NCI-H2081 (cell line): ENCODE measurements around the gene DYNLT1.
"Not testable (repeated sequence)": the region's sequence is repeated elsewhere in the genome, so short reads cannot be mapped to it uniquely, and the experiment has no call there.

Experiments
- DNase-seq, 2 experiments: peaks; one replicate each; lab custom pipeline; 2025; lab: John Stamatoyannopoulos, UW

Gene DYNLT1

GRCh38 chr6:158663625-158664165, 19.2 kb upstream of the DYNLT1 start:
- DNase-seq: peak in 1 of 2 experiments; percentile 62

GRCh38 chr6:158662954-158663624, 18.5 kb upstream of the DYNLT1 start:
- peak; percentile 70 to 92 for DNase-seq

GRCh38 chr6:158662607-158662953, 18.0 kb upstream of the DYNLT1 start:
- no peak for DNase-seq

DNA sequence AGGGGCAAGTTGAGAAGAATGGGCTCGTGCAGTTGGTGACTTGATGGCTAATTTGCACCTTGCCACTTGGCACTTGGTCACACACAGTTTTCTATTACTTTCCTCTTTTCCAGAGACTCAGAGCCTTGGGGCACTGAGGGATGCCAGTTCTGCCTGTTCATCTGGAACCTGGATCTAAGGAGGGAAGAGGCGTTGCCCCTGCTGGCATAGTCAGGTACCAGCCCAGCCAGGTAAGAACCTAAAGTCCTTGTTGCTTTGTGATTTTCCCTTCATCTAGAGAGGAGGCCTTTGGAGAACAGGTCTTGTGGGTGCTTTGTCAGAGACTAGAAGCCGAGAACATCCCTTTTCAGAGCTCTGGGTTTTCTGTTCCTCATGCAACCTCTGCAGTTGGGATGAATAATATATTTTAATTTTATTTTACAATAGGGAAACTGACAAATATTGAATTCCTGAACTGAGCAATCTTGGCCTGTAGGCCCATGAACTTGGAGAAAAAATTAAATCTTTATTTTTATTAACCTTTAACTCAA, 16.7 kb upstream of the DYNLT1 start:
- peak in 1 of 2 experiments; percentile 24 for DNase-seq

GRCh38 chr6:158660333-158660754, 15.8 kb upstream of the DYNLT1 start:
- peak; percentile 53 to 81 for DNase-seq

- not testable (repeated sequence) for DNase-seq
Observed at GRCh38 chr6:158656986-158657385, 12.4 kb upstream of the DYNLT1 start.

DNA sequence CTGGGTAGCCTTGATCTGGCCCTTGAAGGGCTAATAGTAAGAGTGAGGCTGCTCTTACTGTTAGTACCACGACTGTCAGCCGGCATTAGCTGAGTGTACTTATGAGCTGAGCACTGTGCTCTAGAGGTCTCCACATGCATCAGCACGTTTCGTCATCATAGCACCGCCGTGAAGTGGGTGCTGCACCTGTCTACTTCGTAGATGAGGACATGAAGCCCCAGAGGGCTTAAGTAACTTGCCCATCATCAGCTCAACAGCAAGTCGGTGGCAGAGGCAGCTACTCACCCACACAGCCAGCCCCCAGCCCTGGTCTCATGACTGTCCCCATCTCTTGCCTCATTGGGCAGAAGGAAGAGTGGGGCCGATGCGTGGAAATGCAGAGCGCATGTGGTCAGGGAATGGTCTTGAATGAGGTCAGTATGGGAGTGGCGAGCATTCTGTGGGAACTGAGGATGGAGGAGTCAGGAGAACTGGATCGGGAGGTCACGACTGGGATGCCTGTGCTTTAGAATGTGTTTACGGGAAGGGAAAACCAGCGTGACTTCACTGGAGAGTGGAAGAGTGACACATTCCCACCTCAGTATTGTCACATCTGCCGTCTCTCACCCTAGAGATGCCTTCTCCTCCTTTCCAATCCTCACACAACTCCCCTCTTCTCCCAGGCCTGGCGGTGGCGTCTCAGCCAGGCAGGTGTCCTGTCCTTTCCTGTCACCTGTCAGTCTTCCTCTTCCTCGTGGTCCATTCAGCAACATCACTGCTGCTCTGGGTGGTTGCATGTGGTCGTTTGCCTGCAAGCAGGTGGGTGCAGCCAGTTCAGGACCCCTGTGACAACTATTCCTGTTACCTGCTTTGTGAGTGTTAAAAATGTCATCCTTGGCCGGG, 11.3 kb upstream of the DYNLT1 start:
- DNase-seq: no peak

GRCh38 chr6:158654960-158655489, 10.5 kb upstream of the DYNLT1 start:
- no peak for DNase-seq

DNA sequence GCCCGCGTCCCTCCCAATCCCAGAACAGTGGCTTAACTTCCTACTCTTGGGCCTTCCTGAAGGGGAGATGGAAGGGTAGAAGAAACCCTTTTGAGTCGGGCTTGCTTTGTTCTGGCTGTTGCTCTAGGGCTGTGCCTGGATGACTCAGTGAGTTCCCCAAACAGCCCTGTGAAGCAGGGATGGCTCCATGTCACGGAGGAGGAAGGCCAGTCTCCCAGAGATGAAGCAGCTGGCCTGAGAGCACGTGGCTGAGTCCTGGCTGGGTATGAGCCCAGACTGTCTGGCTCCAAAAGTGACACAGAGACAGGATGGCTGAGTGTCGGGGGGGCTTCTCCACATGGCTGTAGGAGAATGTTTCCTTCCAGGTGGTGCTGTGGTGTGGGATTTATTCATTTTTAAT, 10.0 kb upstream of the DYNLT1 start:
- DNase-seq: no peak

DNA sequence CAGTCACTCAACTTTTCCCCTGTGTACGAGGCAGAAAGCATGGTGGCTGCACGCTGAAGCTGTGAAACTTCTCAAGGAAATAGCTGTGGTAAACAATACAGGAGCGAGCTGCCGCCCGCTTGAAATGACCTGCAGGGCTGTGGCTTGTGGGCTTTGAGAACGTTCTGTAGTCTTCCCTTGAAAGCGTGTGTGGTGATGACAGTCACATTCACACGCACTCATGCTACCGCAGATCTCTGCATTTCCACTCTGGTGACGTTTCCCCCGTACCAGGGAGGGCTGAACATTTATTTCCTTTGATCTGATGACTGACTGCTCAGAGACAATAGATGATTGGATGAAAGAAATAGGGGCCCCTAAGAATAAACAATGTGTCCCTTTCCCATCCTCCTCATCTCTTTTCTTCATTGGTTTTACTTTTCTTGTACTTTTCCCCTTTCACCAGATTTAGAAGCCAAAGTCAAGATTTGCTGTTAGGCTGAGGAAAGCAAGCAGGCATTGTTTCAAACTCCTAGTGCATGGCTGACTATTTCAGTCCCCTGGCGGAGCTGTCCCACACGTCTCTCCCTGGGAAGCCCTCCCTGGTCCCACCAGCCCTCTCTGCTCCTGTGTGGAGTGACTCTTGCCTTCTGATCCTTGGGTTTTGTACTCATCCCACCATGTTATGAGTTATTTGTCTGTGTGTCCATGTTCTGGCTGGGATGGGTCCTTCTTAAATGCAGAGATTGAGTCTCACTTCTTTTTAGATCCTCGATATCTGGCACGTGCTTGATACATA, 9.2 kb upstream of the DYNLT1 start:
- DNase-seq: no peak

GRCh38 chr6:158651981-158652737, 7.6 kb upstream of the DYNLT1 start:
- DNase-seq: not testable (repeated sequence)

GRCh38 chr6:158649289-158650143, 5.0 kb upstream of the DYNLT1 start, which contains the start of gene SYTL3:
SYTL3 (plus strand) TSS chr6:158650054; CDS start chr6:158663269, 13,215 bp downstream.
- no peak for DNase-seq

DNA sequence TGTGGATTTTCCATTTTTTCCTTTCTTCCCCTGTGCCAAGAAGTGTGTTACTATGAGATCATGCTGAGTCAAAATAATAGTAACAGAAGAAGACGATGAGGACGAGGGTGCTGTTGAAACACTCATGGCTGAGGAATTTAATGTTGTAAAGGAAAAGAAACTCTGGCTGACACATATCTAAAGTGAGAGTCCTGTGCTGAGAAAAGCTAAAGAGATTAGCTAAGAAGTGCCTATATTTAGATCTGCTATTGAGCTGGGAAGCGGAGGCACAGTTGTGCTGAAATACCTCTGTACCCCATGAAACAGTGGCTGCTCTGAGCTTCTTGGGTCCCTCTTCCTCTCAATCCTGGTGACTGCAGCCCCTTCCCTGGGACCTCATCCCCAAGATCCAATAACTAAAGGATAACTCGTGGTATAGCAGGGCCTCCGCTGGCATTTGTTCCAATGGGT, 4.2 kb upstream of the DYNLT1 start:
- DNase-seq: no peak

GRCh38 chr6:158647501-158647900, 3.0 kb upstream of the DYNLT1 start:
- no peak for DNase-seq

DNA sequence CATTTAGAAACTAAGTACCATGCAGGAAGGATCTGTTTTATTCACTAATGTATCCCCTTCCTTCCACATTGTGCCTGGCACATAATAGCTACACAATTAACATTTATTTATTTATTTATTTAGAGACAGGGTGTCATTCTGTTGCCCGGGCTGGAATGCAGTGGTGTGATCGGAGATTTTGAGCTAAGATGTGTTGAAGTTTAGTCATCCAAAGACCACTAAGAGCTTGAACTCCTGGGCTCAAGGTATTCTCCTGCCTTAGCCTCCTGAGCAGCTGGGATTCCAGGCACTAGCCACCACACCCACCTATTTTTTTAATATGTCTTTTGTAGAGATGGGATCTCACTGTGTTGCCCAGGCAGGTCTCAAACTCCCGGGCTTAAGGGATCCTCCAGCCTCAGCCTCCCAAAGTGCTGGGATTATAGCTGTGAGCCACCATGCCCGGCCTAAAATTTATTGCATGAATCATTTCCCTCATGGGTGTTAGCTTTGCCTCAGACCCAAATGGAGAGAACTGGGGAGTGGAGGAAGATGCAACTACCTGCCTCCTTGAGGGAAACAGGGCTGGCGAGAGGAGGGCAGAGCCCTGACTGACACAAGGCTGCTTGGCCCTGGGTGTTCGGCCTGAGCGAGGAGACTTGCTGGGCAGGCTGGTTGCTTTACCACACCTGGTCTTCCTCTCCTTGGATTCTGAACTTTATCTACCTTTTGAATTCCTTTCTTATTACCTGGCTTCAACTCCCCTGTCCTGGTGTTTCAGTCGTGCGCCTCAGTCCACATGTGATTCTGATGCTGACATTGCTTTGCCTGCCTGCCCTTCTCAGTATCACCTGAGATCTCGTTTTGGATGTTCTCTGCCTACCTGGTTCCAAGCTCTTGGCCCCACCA, 1.7 kb upstream of the DYNLT1 start:
- no peak for DNase-seq

DNA sequence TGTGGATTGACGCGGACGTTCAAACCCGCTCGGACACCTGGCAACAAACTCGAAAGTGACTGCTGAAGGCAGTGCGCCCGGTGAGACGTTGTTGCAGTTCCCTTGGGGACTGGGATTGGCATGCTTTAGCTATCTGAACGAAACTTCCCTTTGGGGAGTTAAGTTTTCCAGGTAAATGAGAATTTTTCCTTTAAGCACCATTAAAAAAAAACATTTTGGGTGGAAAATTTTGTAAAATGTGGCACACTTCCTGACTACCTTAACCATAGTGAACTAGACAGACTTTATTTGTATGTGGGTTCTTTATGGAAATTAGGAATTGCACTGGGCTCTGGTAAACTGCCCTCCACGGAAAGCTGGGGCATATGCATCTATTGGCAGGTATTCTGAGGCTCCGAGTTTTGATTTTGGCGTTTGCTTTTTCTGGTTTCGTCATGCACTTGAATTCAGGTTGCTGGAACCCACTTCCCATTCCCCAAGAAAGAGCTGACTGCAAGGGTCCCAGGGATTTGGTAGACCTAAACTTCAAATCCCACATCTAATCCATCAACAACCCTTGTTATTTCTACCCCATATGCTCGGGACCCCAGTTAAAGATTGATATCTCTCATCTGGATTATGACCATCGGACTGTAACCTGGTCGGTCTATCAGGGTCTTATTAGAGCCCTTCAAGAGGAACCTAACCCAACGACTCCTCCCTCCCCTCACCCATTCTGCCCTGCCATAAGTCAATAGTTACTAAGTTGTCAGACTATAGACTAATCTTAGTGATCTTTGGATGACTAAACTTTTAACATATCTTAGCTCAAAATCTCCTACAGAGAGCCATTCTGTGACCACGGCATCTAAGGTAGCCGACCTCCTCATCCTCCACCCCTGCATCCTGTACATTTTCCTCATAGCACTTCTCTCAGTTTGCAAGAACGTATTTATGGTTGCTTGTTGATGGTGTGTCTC, 800 bp upstream of the DYNLT1 start:
- no peak for DNase-seq

DNA sequence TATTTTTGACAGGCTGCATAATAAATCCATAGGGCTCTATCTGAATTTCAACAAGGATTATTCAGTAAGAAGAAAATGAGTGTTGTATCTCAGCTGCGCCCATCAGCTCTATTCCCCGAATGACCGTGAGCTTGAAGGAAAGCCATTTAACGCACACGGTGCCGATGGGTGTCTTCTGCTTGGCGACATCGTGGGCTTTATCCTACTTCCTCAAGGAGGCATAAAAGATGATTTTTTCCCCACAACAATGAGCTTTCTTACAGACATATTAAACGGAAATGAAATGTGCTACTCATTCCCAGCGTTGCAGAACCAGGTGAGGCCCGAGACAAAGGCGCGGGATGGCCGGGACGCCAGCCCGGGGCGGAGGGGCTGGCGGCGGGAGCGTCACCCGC, 710 bp downstream of the DYNLT1 start:
- no peak for DNase-seq
